ENCODE data around the gene MAPK14.
"Not testable (repeated sequence)": the region's sequence is repeated elsewhere in the genome, so short reads cannot be mapped to it uniquely, and the experiment has no call there.

The MAPK14 gene

DNA sequence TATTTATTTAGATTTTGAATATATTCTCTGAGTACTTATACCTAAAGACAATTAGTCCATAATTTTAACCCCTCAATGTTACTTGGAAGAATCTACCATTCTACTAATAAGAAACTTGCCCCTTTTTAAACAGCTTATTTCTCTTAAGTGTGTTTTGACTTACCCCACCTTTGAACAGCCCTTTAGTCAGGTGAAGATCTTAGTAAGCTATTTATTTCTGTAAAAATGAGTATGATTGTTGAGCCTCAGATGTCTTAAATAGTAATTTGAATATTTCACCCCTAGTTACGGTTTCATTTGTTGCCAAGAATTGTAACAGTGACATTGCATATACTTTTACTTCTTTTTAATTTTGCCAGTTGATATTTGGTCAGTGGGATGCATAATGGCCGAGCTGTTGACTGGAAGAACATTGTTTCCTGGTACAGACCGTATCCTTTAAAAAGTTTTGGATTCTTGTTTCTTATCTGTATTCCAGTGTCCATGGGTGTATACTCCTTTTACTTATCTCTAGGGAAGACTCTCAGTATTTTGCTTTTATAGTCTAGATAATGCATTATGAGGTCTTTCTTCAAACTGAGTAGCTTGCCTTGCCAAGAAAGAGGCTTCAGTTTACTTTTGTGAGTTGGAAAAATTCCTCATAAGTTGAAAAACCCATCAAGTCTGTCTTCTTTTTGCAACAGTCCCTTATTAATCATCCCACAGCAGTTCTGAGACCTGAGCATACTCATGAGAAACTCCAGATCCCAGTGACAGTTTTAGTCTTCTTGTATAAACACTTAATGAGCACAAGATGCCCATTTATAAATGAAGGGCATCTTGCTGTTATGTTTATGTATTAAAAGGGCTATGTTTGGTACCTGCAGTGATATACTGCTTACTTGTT lies 48.8 kb downstream of the MAPK14 start:
- no peak overlapping the region for H3K4me3 ChIP-seq (ENCODE audit: low read depth, low read length)
- TF ChIP-seq, protein P1, sequence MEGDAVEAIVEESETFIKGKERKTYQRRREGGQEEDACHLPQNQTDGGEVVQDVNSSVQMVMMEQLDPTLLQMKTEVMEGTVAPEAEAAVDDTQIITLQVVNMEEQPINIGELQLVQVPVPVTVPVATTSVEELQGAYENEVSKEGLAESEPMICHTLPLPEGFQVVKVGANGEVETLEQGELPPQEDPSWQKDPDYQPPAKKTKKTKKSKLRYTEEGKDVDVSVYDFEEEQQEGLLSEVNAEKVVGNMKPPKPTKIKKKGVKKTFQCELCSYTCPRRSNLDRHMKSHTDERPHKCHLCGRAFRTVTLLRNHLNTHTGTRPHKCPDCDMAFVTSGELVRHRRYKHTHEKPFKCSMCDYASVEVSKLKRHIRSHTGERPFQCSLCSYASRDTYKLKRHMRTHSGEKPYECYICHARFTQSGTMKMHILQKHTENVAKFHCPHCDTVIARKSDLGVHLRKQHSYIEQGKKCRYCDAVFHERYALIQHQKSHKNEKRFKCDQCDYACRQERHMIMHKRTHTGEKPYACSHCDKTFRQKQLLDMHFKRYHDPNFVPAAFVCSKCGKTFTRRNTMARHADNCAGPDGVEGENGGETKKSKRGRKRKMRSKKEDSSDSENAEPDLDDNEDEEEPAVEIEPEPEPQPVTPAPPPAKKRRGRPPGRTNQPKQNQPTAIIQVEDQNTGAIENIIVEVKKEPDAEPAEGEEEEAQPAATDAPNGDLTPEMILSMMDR (IDR thresholded peaks at IDR 0.05; ENCODE audit: low read depth, low read length): no peak

DNA sequence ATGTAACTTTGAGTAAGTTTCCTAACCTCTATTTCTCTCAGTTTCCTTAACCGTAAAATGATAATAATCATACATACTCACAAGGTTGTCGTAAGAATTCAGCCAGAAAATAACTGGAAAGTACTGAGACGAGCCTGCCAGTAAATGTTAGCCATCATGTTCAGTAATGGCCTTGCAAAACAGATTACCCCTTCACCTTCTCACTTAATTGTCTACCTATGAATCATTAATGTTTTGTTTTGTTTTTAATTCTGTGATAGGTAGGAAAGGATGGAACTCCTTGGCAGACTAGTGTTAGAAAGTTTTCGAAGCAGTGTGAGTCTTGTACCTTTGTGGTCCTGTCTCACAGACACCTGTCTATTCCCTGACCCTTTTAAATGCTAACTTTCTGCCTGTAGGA lies 50.6 kb downstream of the MAPK14 start:
- TF ChIP-seq, protein P1 (IDR thresholded peaks at IDR 0.05; ENCODE audit: low read depth, low read length): no peak
- H3K4me3 ChIP-seq (ENCODE audit: low read depth, low read length): no peak overlapping the region

DNA sequence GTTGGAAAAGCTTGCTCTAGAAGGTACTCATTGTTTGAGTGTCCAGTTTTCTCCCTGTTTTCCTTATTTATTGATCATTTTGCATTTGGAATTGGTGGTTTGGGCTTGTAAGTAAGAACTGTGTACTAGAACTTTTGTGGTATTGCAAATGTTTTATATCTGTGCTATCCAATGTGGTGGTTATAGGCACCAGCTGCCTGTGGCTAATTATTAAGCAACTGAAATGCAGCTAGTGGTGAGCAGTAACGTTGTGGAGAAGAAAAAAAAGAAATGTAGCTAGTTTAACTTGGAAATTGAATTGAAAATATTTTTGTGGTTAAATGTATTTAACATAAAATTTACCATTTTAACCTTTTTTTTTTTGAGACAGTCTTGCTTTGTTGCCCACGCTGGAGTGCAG lies 52.0 kb downstream of the MAPK14 start:
- TF ChIP-seq, protein P1 (IDR thresholded peaks at IDR 0.05; ENCODE audit: low read depth, low read length): no peak
- H3K4me3 ChIP-seq (ENCODE audit: low read depth, low read length): no peak overlapping the region

DNA sequence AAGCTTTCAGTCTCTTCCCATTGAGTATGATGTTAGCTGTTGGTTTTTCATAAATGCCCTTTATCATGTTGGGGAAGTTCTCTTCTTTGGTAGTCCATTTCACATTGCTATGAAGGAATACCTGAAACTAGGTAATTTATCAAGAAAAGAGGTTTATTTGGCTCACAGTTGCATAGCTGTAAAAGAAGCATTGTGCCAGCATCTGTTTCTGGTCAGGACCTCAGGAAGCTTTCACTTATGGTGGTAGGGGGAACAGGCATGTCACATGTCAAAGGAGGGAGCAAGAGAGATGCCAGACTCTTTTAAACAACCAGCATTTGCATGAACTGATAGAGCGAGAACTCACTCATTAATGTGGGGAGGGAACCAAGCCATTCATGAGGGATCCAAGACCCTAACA lies 54.7 kb downstream of the MAPK14 start:
- TF ChIP-seq, protein P1 (IDR thresholded peaks at IDR 0.05; ENCODE audit: low read depth, low read length): no peak
- no peak overlapping the region for H3K4me3 ChIP-seq (ENCODE audit: low read depth, low read length)

DNA sequence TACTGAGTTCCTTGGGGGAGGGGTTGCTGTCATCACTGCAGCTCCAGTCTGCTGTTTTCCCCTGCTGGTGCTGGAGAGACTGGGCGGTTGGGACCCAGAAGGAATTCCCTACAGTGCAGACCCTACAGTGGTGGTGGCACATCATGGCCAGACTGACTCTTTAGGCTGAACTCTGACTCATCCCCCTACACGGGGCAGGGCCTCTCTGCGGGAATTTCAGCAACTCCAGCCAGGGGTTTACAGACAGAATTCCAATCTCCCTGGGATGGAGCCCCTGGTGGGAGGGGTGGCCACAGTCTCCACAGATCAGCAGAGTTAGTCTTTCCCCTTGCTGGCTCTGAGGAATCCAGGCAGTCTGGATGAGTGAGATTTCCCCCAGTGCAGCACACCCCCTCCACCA lies 55.8 kb downstream of the MAPK14 start:
- TF ChIP-seq, protein P1 (IDR thresholded peaks at IDR 0.05; ENCODE audit: low read depth, low read length): no peak
- no peak overlapping the region for H3K4me3 ChIP-seq (ENCODE audit: low read depth, low read length)

DNA sequence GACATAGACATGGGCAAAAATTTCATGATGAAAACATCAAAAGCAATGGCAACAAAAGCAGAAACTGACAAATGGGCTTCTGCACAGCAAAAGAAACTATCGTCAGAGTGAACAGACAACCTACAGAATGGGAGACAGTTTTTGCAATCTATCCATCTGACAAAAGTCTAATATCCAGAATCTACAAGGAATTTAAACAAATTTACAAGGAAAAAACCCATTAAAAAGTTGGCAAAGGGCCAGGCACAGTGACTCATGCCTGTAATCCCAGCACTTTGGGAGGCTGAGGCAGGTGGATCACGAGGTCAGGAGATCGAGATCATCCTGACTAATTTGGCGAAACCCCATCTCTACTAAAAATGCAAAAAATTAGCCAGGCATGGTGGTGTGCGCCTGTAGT lies 60.6 kb downstream of the MAPK14 start:
- H3K4me3 ChIP-seq (ENCODE audit: low read depth, low read length): not testable (repeated sequence)

DNA sequence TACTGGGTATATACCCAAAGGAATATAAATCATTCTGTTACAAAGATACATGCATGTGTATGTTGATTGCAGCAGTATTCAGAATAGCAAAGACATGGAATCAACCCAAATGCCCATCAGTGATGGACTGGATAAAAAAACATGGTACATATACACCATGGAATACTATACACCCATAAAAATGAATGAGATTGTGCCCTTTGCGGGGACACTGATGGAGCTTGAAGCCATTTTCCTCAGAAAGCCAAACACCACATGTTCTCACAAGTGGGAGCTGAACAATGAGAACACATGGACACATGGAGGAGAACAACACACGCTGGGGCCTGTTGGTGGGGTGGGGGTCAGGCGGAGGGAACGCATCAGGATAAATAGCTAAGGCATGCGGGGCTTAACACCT lies 61.4 kb downstream of the MAPK14 start:
- no peak overlapping the region for H3K4me3 ChIP-seq (ENCODE audit: low read depth, low read length)
- TF ChIP-seq, protein P1 (IDR thresholded peaks at IDR 0.05; ENCODE audit: low read depth, low read length): no peak

DNA sequence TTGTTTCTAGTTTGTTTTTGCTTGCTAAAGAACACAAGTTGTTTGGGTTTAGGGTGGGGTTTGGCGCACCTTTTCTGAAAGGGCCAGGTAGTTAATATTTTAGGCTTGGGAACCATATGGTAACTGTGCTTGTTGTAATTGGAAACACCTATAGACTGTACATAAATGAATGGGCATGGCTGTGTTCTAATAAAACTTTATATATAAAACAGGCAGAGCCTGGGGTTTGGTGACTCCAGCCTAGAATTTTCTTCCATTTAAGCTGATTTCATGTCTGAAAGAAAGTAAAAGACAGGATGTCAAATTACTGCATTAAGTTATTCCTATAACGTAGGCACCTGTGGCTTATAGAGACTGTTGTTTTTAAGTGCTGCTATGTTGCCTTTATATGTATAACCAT lies 66.6 kb downstream of the MAPK14 start:
- TF ChIP-seq, protein P1 (IDR thresholded peaks at IDR 0.05; ENCODE audit: low read depth, low read length): no peak
- no peak overlapping the region for H3K4me3 ChIP-seq (ENCODE audit: low read depth, low read length)

Measured in WI38 (cell line).